GM19467 (cell line): Measurements from ENCODE around the gene MIPEP.
A peak's percentile ranks its signal among the peaks of the same experiment; 100 is the strongest.

ENCODE experiments used
- ATAC-seq: cut with Tn5 transposase; IDR thresholded peaks from one replicate; pipeline ENCODE4 v1.9.1; 2021; ENCODE audit warnings: mild to moderate bottlenecking, moderate library complexity; ENCODE audit not compliant: unreplicated experiment

The MIPEP gene

DNA sequence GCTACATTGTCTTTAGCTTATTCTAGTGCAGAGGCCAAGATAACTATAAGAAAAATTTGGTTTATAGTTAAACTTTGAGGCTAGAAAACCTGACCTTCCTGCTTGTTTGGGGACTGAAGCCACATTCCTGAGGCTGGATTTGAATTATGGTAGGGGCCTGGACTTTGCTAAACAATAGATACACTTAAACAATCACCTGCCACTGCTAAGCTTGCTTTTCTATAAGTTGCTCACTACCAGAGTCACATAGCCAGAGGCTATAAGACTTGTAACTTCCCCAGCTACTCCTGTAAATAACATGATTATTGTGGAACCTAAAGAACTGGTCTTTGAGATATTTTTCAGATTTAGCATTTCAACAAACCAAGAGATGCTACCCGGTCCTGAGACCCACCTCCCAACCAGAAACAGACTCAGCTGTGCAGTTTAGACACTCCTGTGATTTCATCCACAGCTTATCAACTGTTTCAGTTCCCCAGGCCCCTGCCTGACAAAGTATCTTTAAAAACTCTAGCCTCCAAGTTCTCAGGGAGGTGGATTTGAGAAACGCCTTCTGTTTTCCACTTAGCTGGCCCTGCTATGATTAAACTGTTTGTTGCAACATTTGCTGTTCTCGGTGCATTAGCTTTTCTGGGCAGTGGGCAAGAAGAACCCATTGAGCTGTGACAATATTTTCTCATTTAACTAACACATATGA is 77.7 kb downstream of the MIPEP start:
- ATAC-seq, result no peak

DNA sequence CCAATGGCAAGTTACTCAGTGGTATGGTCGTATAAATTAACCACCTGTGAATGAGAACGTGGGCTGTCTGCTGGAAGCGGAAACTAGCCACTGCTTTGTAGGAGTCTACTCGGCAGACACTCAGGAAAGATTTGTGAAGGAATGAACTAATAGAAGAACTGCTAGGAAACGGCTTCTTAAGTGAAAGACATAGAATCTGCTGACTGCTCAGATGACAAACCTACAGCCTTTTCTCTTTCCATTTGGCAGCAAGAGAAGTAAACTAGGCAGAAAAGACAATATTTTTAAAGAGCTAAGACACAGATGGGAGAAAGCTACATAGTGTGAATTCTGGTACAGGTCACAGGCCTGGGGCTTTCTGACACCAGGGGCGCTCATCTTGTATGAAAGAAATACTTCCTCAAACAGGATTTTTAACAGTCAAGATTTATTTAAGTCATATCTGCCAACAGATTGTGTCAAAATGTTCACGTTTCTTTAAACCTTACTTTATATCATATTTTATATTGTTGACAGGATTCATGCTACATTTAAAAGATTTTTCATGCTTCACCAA is 78.4 kb downstream of the MIPEP start:
- no peak for ATAC-seq

DNA sequence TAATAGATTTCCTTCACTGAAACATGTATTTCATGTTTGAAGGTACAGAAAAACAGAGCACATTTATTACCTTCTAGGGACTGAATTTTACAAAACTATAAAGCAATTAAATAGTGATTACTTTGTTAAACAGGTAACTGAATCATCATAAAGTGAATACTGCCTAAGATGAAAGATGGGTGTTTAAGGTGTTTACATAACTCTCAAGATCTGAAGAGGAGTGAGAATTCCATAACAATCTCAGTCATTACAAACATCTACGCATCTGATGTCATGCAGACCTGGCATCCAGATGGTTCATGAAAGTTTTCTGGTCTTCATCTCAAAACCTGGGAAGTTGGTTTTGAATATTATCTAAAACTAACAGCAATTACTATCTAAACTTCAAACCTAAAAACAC is 80.4 kb downstream of the MIPEP start:
- no peak for ATAC-seq

DNA sequence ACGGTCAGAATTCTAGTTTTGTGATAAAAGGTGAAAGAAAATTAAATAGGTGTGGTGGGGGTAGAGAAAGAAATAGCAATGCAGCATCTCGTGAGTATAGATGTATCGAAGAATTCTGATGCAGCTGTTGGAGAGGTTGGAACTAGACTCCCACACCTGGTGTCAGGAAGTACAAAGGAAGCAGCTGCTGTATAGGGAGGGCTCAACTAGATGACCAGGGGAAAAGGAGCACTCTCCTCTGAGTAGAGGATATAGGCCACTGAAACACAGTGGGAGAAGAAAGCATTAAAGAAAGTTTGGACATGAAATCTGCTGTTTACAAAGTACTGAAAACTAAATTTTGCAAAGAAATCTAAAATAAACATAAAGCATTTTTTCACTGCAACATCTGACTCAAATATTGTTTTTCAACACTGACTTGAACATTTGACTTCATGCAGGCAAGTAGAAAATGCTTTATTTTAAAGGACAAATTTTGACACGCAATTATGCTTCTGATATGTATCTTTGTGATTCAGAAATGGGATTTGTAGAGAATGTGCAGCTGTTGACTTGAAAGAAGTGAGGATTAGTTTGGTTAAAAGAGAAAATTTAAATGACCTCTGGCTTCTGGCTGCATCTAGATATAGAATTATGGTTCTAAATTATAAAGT is 82.2 kb downstream of the MIPEP start:
- peak; percentile 28 for ATAC-seq

DNA sequence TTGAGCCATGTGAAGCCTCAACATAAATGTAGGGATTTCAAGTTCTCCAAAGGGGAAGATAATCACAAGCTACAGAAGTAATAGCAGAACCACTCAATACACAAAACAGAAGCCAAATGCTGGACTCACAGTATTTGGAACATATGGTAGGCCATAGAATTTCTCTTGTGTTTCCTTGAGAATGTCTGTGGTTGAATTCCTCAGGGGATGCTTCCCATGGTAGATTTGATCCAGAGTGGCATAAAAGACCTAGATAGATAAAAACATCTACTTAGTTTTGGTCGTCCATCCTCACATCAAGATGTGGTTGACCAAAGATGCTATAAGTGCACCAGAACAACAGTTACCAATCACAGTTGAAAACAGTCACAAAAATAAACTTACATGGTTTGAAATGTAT is 83.4 kb downstream of the MIPEP start:
- ATAC-seq, result no peak

DNA sequence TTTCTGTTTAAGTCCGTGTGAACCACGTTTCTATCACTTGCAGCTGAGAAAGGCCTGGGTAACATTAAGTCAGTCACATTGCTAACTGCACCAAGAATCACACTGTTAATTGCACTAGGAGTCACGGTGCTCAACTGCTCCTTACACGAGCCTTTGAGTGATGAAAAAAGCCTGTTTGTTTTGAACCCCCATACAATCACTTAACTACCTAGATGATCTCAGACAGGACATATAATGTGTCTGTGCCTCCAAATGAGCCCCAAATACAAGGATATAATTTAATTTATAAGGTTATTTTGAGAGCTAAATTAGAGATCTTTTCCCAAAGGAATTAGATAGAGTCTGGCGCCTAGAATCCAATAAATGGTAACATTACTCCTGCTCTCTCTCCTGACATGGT is 84.1 kb downstream of the MIPEP start:
- ATAC-seq, result no peak

DNA sequence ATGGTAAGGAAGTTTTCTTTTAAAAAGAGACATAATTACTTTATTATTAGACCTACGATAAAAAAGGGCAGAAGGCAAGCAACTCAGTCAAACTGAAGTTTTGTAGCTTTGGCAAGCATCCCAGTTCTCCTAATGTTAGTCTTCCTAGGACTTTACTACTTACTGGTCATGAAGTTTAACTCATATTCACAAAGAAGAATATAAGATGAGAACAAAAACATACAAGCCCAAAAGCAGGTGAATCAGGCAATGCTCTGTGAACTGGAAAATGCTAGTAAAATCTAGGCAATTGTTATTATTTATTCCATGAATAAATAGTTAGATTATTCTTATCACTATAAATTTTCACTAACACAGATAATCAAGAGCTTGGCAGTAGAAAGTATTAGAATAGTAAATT is 85.0 kb downstream of the MIPEP start:
- ATAC-seq, result no peak

DNA sequence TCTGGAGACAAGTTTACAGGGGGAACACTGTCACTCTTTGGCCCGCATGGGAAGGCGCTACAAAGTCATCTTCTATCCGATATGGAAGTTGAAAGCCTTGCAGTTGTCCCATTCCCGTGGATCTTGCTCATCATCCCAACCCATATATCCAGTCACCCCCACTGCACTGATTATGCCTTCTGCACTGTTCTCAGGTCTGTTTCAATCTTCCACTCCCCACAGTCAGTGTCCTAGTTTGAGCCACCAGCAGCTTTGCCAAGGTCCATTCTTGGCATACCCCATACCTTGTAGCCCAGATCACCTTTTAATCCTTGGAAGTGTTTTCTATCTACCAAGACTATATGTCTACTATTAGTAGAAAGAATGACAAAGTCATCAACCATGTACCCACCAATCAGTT is 88.1 kb downstream of the MIPEP start:
- ATAC-seq, result no peak

DNA sequence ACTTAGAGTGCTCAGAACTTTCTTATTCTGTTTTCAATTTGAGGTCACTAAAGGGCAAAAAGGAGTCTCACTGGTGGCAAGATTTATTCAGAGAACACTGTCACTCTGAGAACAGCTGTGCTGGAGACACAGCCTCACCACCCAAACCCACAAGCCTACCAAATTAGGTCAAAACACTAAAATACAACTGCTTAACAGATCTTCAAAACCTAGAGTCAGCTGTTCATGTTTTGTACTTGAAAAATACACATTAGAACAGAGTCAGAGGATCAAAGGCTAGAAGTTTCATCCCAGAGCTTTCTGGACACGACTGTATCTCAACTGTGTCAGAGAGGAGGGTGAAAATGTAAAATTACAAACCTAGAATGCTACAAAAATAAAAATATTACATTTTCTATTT is 89.3 kb downstream of the MIPEP start:
- ATAC-seq, result peak; percentile 85

DNA sequence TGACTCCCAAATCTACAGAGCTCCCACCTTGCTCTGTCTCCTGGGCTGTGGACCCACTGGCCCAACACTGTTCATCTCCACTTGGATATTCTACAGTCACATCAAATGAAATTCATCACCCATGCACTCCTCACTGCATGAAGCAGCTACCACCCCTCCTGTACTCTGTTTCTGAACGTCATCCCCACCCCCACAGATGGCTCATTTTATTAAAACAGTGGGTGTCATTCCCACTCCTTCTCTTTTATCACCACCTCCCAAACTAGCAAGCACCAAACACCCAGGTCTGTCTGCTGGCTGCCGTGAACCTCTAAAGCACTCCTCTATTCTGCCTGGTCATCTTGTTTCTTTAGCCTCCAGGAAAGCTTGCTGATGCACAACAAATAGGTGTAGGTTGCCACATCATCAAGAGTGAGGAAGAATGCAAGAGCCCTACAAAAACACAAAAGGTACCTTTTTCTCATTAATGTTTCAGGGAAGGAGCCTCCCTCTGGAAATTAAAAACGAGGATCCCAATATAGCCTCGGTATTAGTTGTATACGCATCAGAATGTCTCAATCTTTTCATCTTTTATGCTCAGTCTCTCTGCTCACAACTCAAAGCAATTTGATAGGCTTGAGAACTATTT is 91.8 kb downstream of the MIPEP start:
- no peak for ATAC-seq

DNA sequence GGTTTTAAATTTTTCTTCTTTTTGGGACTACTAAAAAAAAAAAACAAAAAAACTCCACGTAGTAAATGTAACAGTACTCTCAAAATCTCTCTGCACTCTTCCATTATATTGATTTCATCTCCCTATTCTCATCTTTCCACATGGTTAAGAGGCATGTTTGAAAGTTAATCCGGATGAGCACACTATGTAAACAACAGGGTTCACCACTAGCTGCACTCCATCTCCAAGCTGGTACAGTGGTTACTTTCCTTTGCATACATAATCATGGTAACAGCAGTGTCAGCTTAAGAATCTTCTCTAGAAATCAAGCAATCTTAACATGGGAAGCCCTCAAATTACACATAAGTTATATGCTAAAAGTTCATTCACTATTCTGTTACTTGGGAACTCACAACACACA is 92.6 kb downstream of the MIPEP start:
- ATAC-seq, result no peak

DNA sequence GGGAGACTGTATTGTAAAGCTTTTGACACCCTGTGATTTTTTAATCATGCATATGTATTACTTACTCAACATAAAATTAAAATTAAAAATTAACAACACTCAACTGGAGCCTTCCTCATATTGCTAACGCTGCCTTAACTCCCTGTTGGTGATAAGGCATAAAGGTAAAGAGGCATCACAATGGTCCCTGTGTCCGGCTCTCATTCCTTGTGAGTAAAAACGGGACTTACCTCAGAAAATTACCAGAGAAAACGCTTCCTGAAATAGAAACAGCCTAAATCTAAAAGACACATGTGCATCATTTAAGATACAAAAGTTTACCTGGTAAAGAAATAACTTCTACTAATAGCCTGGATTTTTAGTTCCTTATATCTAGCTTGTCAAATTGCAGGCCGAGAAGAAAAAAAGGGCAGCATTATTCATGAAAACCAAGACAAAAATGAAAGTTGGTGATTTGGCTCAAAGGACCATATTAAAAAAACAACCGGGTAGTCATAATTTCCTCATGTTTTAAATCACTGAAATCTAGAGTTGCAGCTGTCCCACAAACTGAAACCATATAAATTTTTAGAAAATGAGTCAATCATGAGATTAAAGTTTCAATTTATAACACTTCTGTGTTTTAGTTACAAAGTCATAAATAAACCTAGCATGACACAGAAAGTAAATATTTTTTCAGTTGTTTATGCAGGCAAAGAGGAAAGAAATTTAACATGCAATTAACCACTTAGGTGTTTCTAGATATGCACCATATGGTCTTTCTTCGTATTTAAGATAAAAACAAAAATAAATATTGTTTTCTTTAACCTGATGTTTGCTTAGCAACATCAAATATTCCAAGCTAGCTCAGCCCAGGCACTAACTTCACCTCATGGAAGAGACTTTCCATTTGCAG is 94.7 kb downstream of the MIPEP start:
- peak; percentile 42 for ATAC-seq

DNA sequence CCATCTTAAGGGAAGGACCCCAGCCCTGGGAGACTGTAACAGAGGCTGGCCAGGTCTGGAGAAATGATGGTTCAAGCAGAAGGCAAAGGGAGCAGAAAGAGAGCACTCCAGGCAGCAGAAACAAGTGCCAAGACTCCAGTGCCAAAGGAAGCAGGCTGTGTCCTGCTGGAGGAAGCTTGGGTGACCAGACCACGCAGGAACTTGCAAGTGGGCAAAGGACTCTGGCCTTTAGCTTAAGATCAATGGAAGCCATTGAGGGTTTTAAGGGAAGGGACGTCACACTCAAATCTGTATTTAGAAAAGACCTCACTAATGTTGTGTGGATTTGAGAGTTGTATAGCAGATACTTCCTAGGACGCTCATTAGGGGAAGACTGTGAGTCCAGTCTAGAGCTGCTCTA is 95.5 kb downstream of the MIPEP start:
- no peak for ATAC-seq

DNA sequence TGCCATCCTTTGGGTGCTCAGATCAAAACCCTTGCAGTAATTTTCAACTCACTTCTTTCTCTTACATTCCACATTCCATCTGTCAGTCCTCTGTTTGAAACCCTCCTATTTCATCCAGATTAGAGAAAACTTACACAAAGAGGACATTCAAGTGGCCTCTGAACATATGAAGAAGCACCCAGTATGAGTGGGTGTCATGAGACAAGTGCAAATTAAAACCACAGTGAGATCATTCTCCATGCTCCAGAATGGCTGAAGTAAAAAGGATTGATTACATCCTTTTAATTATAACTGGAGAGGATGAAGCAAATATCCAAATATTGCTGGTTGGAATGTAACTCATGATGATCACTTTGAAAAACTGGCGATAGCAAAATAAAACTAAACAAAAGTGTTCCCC is 96.5 kb downstream of the MIPEP start:
- ATAC-seq, result no peak

DNA sequence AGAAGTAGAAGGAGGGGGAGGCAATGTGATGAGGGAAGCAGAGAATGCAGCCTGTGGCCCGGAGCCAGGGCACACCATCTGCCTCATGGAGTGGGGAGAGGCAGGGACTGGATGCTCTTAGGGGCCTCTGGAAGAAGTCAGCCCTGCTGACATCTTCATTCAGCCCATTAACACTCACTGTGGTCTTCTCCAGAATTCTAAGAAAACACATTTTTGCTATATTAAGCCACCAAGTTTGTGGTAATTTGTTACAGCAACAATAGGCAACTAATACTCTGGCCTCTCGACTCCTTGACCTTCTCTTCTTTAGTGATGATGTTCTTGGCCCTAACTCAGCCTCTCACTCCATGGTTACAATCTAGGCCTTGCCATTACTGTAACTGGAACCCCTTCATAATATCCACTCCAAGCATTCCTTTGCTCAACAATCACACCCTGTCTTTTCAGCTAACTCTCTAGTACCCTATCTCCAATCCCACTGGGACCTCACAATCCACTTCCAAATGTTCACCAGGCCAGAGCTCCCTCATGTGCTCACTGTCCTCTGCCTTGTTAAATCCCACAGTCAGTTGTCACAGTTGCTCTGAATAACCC is 98.5 kb downstream of the MIPEP start:
- no peak for ATAC-seq

DNA sequence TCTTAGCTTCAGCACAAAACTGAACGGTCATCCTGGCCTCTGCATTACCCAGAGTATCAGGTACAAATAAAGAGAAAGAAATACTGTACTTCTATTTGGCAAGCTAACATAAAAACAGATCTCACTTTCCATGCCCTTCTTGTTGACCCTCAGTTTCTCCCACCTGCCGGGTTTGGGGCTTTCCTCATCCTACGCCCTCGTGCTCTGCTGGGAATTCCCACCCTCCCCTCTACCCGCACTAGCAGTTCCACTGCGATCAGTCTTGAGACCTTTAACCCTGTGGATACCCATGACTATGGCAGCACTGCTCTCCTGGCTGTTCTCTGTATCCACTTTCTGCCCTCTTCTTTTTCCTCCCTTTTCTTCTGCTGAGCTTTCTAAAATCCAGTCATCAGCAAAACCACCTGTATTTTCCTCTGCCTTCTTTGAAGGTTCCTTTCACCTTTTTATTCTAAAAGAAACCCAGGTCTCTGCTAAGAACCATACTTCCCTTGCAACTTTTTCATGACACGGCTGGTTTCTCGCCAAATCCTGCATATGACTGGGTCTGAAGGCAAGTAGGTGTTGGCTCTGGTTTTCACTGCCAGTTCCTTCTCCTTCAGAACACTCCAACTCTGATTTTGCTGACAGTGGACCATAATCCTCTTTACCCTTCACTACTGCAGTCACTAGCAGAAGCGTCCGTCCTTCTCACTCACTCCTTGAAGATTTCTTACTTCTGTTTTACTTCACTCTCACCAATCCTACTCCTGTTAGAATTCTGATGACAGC is 99.4 kb downstream of the MIPEP start:
- no peak for ATAC-seq

DNA sequence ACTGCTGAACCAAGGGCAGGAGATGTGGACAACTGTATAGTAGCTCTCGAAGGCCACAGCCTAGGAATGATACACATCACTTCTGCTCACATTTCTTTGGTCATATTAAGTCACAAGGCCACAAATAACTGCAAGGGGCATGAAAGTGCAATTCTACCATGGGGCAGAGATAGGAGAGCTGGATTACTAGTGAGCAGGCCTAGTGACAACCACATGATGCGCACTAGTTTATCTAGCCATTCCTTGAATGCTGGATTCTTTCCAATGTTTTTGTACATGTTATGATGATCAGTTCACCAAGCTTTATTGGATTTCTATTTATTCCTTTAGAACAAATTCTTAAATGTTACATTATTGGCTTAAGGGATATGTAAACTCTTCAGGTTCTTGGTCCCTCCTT is 100.7 kb downstream of the MIPEP start:
- no peak for ATAC-seq

DNA sequence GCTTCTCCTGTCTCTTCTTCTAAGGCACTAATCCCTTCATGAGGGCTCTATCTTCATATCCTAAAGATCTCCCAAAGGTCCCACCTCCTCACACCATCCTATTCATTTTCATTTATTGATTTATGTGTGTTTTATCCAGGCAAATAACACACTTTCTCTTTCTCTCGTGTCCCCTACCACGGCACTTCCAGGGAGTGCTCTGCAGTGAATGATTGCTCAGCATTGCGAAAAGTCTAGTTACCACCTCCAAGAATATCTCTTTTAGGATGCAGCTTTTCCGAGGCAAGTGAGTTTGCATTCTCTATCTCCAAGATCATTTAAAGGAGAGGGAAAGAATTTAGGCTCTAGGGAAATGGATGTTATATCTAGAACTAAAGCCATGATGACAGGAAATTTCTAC is 101.7 kb downstream of the MIPEP start:
- no peak for ATAC-seq

DNA sequence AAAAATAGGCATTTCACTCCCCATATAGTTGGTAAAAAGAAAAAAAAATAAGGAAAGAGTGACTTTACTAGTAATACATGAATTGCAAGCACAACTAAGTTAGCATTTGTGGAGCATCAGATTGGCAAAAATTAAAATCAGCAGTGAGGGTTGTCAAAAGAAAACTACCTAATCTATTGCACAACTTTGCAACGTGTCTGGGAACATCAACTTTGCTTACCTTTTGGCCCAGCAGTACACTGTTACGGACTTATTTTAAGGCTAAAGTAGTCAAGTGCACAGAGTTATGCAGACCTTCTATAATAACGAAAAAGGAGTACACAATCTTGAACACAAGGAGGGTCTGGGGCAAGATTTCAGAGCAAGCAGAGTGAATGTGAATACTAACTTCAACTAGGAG is 102.6 kb downstream of the MIPEP start:
- no peak for ATAC-seq

DNA sequence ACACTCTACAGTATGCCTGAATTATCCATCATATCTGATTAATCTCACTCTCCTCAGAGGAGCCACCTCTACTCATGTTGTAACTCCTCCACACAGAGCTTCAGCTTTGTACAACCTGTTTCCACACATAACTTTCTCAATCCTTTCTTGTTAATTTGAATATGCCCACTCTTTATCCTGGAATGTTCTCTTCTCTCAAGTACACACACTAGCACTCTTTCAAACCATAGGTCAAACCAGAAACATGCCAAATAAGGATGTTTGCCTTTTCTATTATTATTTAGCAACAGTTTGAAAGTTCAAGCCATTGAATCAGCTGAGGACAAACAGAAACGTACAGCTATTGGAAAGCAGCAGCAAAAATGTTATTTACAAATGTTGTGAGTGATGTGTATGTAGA is 110.3 kb downstream of the MIPEP start:
- no peak for ATAC-seq
